Ovary (tissue), 10 donors: ENCODE data around the gene MSMP. TPM values are rescaled to one million over a fixed set of nuclear protein-coding genes. Genes with fewer than 3 reads are reported as not detected.

Experiments used
- DNase-seq, 5 donors: peaks; one replicate each; pipeline ENCODE4 v3.0.0-alpha.2; 2019 to 2020
- H3K27ac ChIP-seq, 2 donors: fragments of 200-600 bp; one replicate each; pipeline versions ENCODE4 v1.5.1 to v1.8.0; 2019 to 2022
- H3K27me3 ChIP-seq: fragments of 200-600 bp; one replicate; pipeline ENCODE4 v1.8.0; 2022
- H3K36me3 ChIP-seq: fragments of 200-600 bp; sonication (generic); one replicate; pipeline ENCODE4 v1.5.1; 2019
- H3K4me1 ChIP-seq: one replicate; pipeline ENCODE4 v1.8.1; 2013; ENCODE audit warnings: mild to moderate bottlenecking, moderate library complexity; ENCODE audit not compliant: insufficient read depth
- H3K4me3 ChIP-seq: fragments of 200-600 bp; sonication (generic); one replicate; pipeline ENCODE4 v1.5.1; 2017
- H3K9me3 ChIP-seq, 2 donors: fragments of 200-600 bp in 1 of 2; sonication (generic) in 1 of 2; one replicate each; pipeline versions ENCODE4 v1.5.1 to v1.8.1; 2013 to 2019; ENCODE audit warnings: mild to moderate bottlenecking in 1 of 2, moderate library complexity in 1 of 2
- CTCF ChIP-seq, 3 donors: fragments of 450-650 bp in 2 of 3; fragments of 200-600 bp in 1 of 3; IDR thresholded peaks; one replicate each; pipeline versions ENCODE4 v1.5.1 to v1.8.0; 2016 to 2022; ENCODE audit warnings: antibody characterized with exemption in 3 of 3, mild to moderate bottlenecking in 1 of 3
- EP300 ChIP-seq: sonication (generic); formaldehyde crosslinking; IDR thresholded peaks from one replicate; pipeline ENCODE4 v1.6.1; 2017; ENCODE audit warnings: antibody characterized with exemption
- POLR2A ChIP-seq: fragments of 450-650 bp; IDR thresholded peaks from one replicate; pipeline ENCODE4 v1.6.1; 2017; ENCODE audit warnings: antibody characterized with exemption, mild to moderate bottlenecking, moderate library complexity
- WGBS, 3 donors: extraction: QIAGEN DNeasy Blood & Tissue Kit in 1 of 3; methylation state at CpG; one replicate each; pipeline versions ENCODE4 v1.1.5 to v1.1.7; 2013 to 2017; 5-methylcytosine and 5-hydroxymethylcytosine counted together
- intact Hi-C, 4 donors: fragments of 100-400 bp; cut with DNase I; formaldehyde crosslinking; loops; one replicate each; pipeline versions ENCODE4 v1.11.0 to v1.15.1; 2022 to 2023
- long read RNA-seq, 3 donors: library from polyadenylated mRNA in 2 of 3; unstranded in 2 of 3; transcript quantifications; one replicate each; pipeline ENCODE4 v2.0.0 and lab custom pipeline, GENCODE V29; 2021 to 2026
- polyA plus RNA-seq, 2 donors: library from polyadenylated mRNA; stranded (reverse); fragments of 200-250 nt in 1 of 2; fragments of 350-450 nt in 1 of 2; fragmentation: Illumina TruSeq in 1 of 2; extraction: RNeasy Lipid Tissue Mini Kit (QIAGEN cat#74804) in 1 of 2; gene quantifications; one replicate each; pipeline ENCODE4 v1.2.3, GENCODE V29; 2013 to 2014
- total RNA-seq, 7 donors: library from RNA; depleted of rRNA in 2 of 7; stranded (reverse); fragments of >200 nt in 2 of 7; fragmentation: NEBNext Ultra II Directional in 3 of 7; extraction: Animal tissue kit (Norgen Biotek cat#: 25700) in 3 of 7; gene quantifications; one replicate each; pipeline versions ENCODE4 v1.1.0 to v1.2.4, GENCODE V29; 2016 to 2023
- donor health status: DM: no; HTN: no; CAD: no; lungs with moderate emphysema.
- donor health status: DM: no; HTN: no; CAD: no.
- donor health status: Bipolar disorder and iron deficiency.
- donor health status: DM: yes; HTN: yes; CAD: no.
- donor health status: DM: no; HTN: no; CAD: no.
- donor health status: DM: yes; HTN: yes; CAD: no.

Gene MSMP
- 1 to 10 TPM in 1 of 7 donors, under 1 TPM in 1, not detected in 5; 0.40 to 4.4 TPM for total RNA-seq
- polyA plus RNA-seq = under 1 TPM in 1 of 2 donors, not detected in 1; 0.41 TPM
- long read RNA-seq, donor 1 = 0 reads
- long read RNA-seq, donor 2, partial matches to known transcripts = 0 of 2 reads
- long read RNA-seq, donor 2, other reads (novel, unspliced or antisense) = 0 of 2 reads
- long read RNA-seq, donor 3, partial matches to known transcripts = 0 of 1 reads
- long read RNA-seq, donor 3, other reads (novel, unspliced or antisense) = 0 of 1 reads

- Histone ChIP-seq H3K27me3 (no peaks in the 10 kb centered on the region), H3K4me3 (no peak within 1 kb of the TSS), H3K4me1 (peaks cover 12% of the 10 kb centered on the region), H3K27ac (no peak within 1 kb of the TSS), H3K9me3 (no peaks in the 10 kb centered on the region), H3K36me3 (no peaks in the 10 kb centered on the region)
- no peak for TF ChIP-seq CTCF (IDR thresholded peaks at IDR 0.05)
- no peak for TF ChIP-seq POLR2A
- TF ChIP-seq EP300 = no peak
- no peak for DNase-seq
- intact Hi-C loops = loop anchor here in 1 of 4 donors (10.0 kb wide), 1 partner anchor 1711 kb away; the partner anchor contains the start of gene ZBTB5
- 41 to 77% (median 58%) methylated on average over 3 of the region's 3 CpGs for WGBS, 3 donors
Measured at GRCh38 chr9:35754264-35754663, at the start of gene MSMP. Gene MSMP, minus strand, starts transcription at chr9:35754276. Its CDS starts 147 bp downstream, at chr9:35754129.

GRCh38 chr9:35801328-35802128 is 47.5 kb upstream of the MSMP start:
- 88 to 93% (median 90%) methylated on average over 13 of the region's 13 CpGs for WGBS, 3 donors
- intact Hi-C loops = no loop called here
- H3K9me3 ChIP-seq = no peaks in the 10 kb centered on the region
- H3K36me3 ChIP-seq = no peaks in the 10 kb centered on the region
- no peak for TF ChIP-seq POLR2A
- H3K27me3 ChIP-seq = no peaks in the 10 kb centered on the region
- no peak overlapping the region for H3K27ac ChIP-seq
- H3K4me3 ChIP-seq = no peak overlapping the region
- no peaks in the 10 kb centered on the region for H3K4me1 ChIP-seq
- DNase-seq = no peak

- H3K4me3 ChIP-seq = no peak overlapping the region
- H3K27ac ChIP-seq = no peak overlapping the region
- TF ChIP-seq CTCF (IDR thresholded peaks at IDR 0.05) = no peak
- 76 to 83% (median 78%) methylated on average over 7 of the region's 7 CpGs for WGBS, 3 donors
- no peak for DNase-seq
- H3K9me3 ChIP-seq = no peaks in the 10 kb centered on the region
- no peaks in the 10 kb centered on the region for H3K27me3 ChIP-seq
- H3K36me3 ChIP-seq = no peaks in the 10 kb centered on the region
- intact Hi-C loops = no loop called here
- no peaks in the 10 kb centered on the region for H3K4me1 ChIP-seq
Measured at GRCh38 chr9:35800530-35800929, 46.5 kb upstream of the MSMP start.

GRCh38 chr9:35798658-35799374 is 44.7 kb upstream of the MSMP start:
- no peak for DNase-seq
- WGBS, 3 donors = 88 to 95% (median 93%) methylated on average over 4 of the region's 4 CpGs
- H3K27me3 ChIP-seq = no peaks in the 10 kb centered on the region

More at GRCh38 chr9:35798658-35799374, 44.7 kb upstream of the MSMP start:
- no peaks in the 10 kb centered on the region for H3K4me1 ChIP-seq
- TF ChIP-seq POLR2A (no peak), CTCF (IDR thresholded peaks at IDR 0.05) (no peak), EP300 (no peak)
- intact Hi-C loops = loop anchor here in 1 of 4 donors (10.0 kb wide), 1 partner anchor 146 kb away; no protein-coding TSS in a partner anchor
- no peak overlapping the region for H3K4me3 ChIP-seq
- H3K27ac ChIP-seq = no peak overlapping the region
- no peaks in the 10 kb centered on the region for H3K36me3 ChIP-seq
- no peaks in the 10 kb centered on the region for H3K9me3 ChIP-seq
